Measurements from ENCODE around the gene PTPRF.
A peak's percentile ranks its signal among the peaks of the same experiment; 100 is the strongest.

PTPRF gene

GRCh38 chr1:43572538-43572937 is 41.9 kb downstream of the PTPRF start:
- TF ChIP-seq CTCF (IDR thresholded peaks at IDR 0.05; ENCODE audit: low read depth, low read length) (no peak), MYC (IDR thresholded peaks at IDR 0.05; ENCODE audit: low read depth, low read length) (no peak), POLR2A (IDR thresholded peaks at IDR 0.05; ENCODE audit: extremely low read depth, insufficient read length) (no peak)
- DNase-seq (ENCODE audit: low read depth): no peak

GRCh38 chr1:43573066-43573800 is 42.5 kb downstream of the PTPRF start:
- H3K4me3 ChIP-seq (ENCODE audit: low read depth, low read length): no peak overlapping the region
- DNase-seq (ENCODE audit: low read depth): no peak
- TF ChIP-seq CTCF (IDR thresholded peaks at IDR 0.05; ENCODE audit: low read depth, low read length) (no peak), MAX (IDR thresholded peaks at IDR 0.05; ENCODE audit: low read depth, low read length) (no peak), POLR2A (IDR thresholded peaks at IDR 0.05; ENCODE audit: extremely low read depth, insufficient read length) (no peak), MYC (IDR thresholded peaks at IDR 0.05; ENCODE audit: low read depth, low read length) (no peak)

More at GRCh38 chr1:43572538-43572937, 41.9 kb downstream of the PTPRF start:
- no peak overlapping the region for H3K4me3 ChIP-seq (ENCODE audit: low read depth, low read length)

- H3K4me3 ChIP-seq (ENCODE audit: low read depth, low read length): no peak overlapping the region
- DNase-seq (ENCODE audit: low read depth): no peak
- no peak for TF ChIP-seq MAX (IDR thresholded peaks at IDR 0.05; ENCODE audit: low read depth, low read length)
- no peak for TF ChIP-seq POLR2A (IDR thresholded peaks at IDR 0.05; ENCODE audit: extremely low read depth, insufficient read length)
- no peak for TF ChIP-seq CTCF (IDR thresholded peaks at IDR 0.05; ENCODE audit: low read depth, low read length)
- no peak for TF ChIP-seq MYC (IDR thresholded peaks at IDR 0.05; ENCODE audit: low read depth, low read length)
Observed at GRCh38 chr1:43576521-43576920, 45.8 kb downstream of the PTPRF start.

- no peak overlapping the region for H3K4me3 ChIP-seq (ENCODE audit: low read depth, low read length)
- no peak for DNase-seq (ENCODE audit: low read depth)
- TF ChIP-seq MYC (IDR thresholded peaks at IDR 0.05; ENCODE audit: low read depth, low read length): no peak
- TF ChIP-seq POLR2A (IDR thresholded peaks at IDR 0.05; ENCODE audit: extremely low read depth, insufficient read length): no peak
Observed at GRCh38 chr1:43577655-43578542, 47.2 kb downstream of the PTPRF start.

- no peak for TF ChIP-seq MYC (IDR thresholded peaks at IDR 0.05; ENCODE audit: low read depth, low read length)
- TF ChIP-seq POLR2A (IDR thresholded peaks at IDR 0.05; ENCODE audit: extremely low read depth, insufficient read length): no peak
- no peak for TF ChIP-seq CTCF (IDR thresholded peaks at IDR 0.05; ENCODE audit: low read depth, low read length)
- TF ChIP-seq MAX (IDR thresholded peaks at IDR 0.05; ENCODE audit: low read depth, low read length): no peak
- no peak for DNase-seq (ENCODE audit: low read depth)
- H3K4me3 ChIP-seq (ENCODE audit: low read depth, low read length): no peak overlapping the region
Observed at GRCh38 chr1:43580039-43580438, 49.4 kb downstream of the PTPRF start.

GRCh38 chr1:43582162-43582566 is 51.5 kb downstream of the PTPRF start:
- TF ChIP-seq POLR2A (IDR thresholded peaks at IDR 0.05; ENCODE audit: extremely low read depth, insufficient read length) (no peak), CTCF (IDR thresholded peaks at IDR 0.05; ENCODE audit: low read depth, low read length) (no peak), MAX (IDR thresholded peaks at IDR 0.05; ENCODE audit: low read depth, low read length) (no peak), MYC (IDR thresholded peaks at IDR 0.05; ENCODE audit: low read depth, low read length) (no peak)
- DNase-seq (ENCODE audit: low read depth): peak; percentile 35
- H3K4me3 ChIP-seq (ENCODE audit: low read depth, low read length): no peak overlapping the region
